ENCODE measurements around the gene PGPEP1.

- no peak for TF ChIP-seq PBX3 (IDR thresholded peaks at IDR 0.05)
- TF ChIP-seq RCOR1 (IDR thresholded peaks at IDR 0.05; ENCODE audit: low read length): 0 out of 2 replicates have a peak, but pooled peaks have one; percentile 32
- TF ChIP-seq, protein P1, sequence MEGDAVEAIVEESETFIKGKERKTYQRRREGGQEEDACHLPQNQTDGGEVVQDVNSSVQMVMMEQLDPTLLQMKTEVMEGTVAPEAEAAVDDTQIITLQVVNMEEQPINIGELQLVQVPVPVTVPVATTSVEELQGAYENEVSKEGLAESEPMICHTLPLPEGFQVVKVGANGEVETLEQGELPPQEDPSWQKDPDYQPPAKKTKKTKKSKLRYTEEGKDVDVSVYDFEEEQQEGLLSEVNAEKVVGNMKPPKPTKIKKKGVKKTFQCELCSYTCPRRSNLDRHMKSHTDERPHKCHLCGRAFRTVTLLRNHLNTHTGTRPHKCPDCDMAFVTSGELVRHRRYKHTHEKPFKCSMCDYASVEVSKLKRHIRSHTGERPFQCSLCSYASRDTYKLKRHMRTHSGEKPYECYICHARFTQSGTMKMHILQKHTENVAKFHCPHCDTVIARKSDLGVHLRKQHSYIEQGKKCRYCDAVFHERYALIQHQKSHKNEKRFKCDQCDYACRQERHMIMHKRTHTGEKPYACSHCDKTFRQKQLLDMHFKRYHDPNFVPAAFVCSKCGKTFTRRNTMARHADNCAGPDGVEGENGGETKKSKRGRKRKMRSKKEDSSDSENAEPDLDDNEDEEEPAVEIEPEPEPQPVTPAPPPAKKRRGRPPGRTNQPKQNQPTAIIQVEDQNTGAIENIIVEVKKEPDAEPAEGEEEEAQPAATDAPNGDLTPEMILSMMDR (IDR thresholded peaks at IDR 0.05): peak; percentile 12; the same call in 1 of the 2 replicates
- no peak for TF ChIP-seq RFX5 (IDR thresholded peaks at IDR 0.05; ENCODE audit: low read length)
Observed at GRCh38 chr19:18291019-18291524, 49.3 kb upstream of the PGPEP1 start.

Data from SK-N-SH (cell line).